CD4-positive, alpha-beta memory T cell (primary cell): ENCODE data around the gene GMCL2. TPM values are rescaled to one million over a fixed set of nuclear protein-coding genes. Genes with fewer than 3 reads are reported as not detected.

Source experiments
- CTCF ChIA-PET: fragments of 350-600 bp; sonication (Branson Sonifier 250); formaldehyde crosslinking; loops from one replicate; lab custom pipeline; 2021; ENCODE audit warnings: inconsistent platforms; ENCODE audit not compliant: partially characterized antibody; lab: Charles Lee
- POLR2A ChIA-PET: fragments of 350-600 bp; sonication (Branson Sonifier 250); formaldehyde crosslinking; loops from one replicate; lab custom pipeline; 2021; ENCODE audit not compliant: partially characterized antibody; lab: Charles Lee
- DNase-seq, 5 donors: peaks; one replicate each; pipeline versions ENCODE4 v3.0.0 to v3.0.0-alpha.2; 2020 to 2022; ENCODE audit warnings: mixed read lengths in 1 of 5
- H3K27ac ChIP-seq: one replicate; pipeline ENCODE4 v1.7.0; 2013; ENCODE audit warnings: low read depth, low read length
- H3K27me3 ChIP-seq: 2 replicates; pipeline ENCODE4 v1.7.0; 2013; ENCODE audit warnings: mild to moderate bottlenecking, low read length, moderate library complexity; ENCODE audit not compliant: insufficient read depth
- H3K36me3 ChIP-seq: 2 replicates; pipeline ENCODE4 v1.7.0; 2013; ENCODE audit warnings: mild to moderate bottlenecking, low read length, moderate library complexity; ENCODE audit not compliant: insufficient read depth
- H3K4me1 ChIP-seq: 2 replicates; pipeline ENCODE4 v1.7.0; 2013; ENCODE audit warnings: mild to moderate bottlenecking, low read length, moderate library complexity; ENCODE audit not compliant: insufficient read depth
- H3K4me3 ChIP-seq, 2 donors: one replicate each; pipeline ENCODE4 v1.7.0; 2013; ENCODE audit warnings: low read length in 2 of 2, mild to moderate bottlenecking in 1 of 2
- H3K9me3 ChIP-seq, 2 donors: one replicate each; pipeline ENCODE4 v1.7.0; 2013; ENCODE audit warnings: low read length in 2 of 2, control low read depth in 1 of 2; ENCODE audit not compliant: control insufficient read depth in 1 of 2
- H3K27ac Mint-ChIP-seq, 7 donors: one replicate each; pipeline ENCODE4 v1.8.0; 2020 to 2021; ENCODE audit warnings: mixed read lengths in 7 of 7, mild to moderate bottlenecking in 6 of 7, inconsistent platforms in 3 of 7, moderate library complexity in 3 of 7
- H3K27me3 Mint-ChIP-seq, 2 donors: one replicate each; pipeline ENCODE4 v1.8.0; 2020 to 2021; ENCODE audit warnings: mixed read lengths in 2 of 2
- H3K36me3 Mint-ChIP-seq, 2 donors: one replicate each; pipeline ENCODE4 v1.8.0; 2020 to 2021; ENCODE audit warnings: mixed read lengths in 2 of 2, inconsistent platforms in 1 of 2, mild to moderate bottlenecking in 1 of 2
- H3K4me1 Mint-ChIP-seq, 4 donors: one replicate each; pipeline ENCODE4 v1.8.0; 2020 to 2021; ENCODE audit warnings: mixed read lengths in 4 of 4, mild to moderate bottlenecking in 1 of 4
- H3K4me3 Mint-ChIP-seq, 8 donors: one replicate each; pipeline ENCODE4 v1.8.0; 2020 to 2021; ENCODE audit warnings: mixed read lengths in 8 of 8, mild to moderate bottlenecking in 7 of 8, moderate library complexity in 6 of 8, inconsistent platforms in 3 of 8
- H3K9me3 Mint-ChIP-seq, 8 donors: one replicate each; pipeline ENCODE4 v1.8.0; 2020 to 2021; ENCODE audit warnings: mixed read lengths in 8 of 8, mild to moderate bottlenecking in 5 of 8, inconsistent platforms in 3 of 8, moderate library complexity in 1 of 8
- intact Hi-C: fragments of 100-400 bp; cut with micrococcal nuclease; formaldehyde crosslinking; loops from one replicate; pipeline ENCODE4 v1.15.1; 2023
- polyA plus RNA-seq, 2 donors: library from polyadenylated mRNA; unstranded; fragments of 300-500 nt; fragmentation: Illumina TruSeq; gene quantifications; one replicate each; pipeline ENCODE4 v1.2.3, GENCODE V29; 2021
- total RNA-seq, 2 experiments: library from RNA; stranded (reverse); gene quantifications; one replicate each; pipeline ENCODE4 v1.2.3, GENCODE V29; 2021

The GMCL2 gene
- total and polyA plus RNA-seq, 4 experiments from 2014 or later = not detected

- no peak overlapping the region for H3K27ac ChIP-seq
- intact Hi-C loops = no loop called here
- POLR2A ChIA-PET = interaction anchor here (0.6 kb wide), 1 partner anchor 868 kb away, joined by 3 read pairs; no protein-coding TSS in a partner anchor
- CTCF ChIA-PET = no interaction called here
- peaks cover 23 to 37% (median 31%) of the 10 kb centered on the region in 4 donors for H3K4me1 Mint-ChIP-seq
- peaks cover 88% of the 10 kb centered on the region for H3K36me3 ChIP-seq
- DNase-seq = no peak
- no peaks in the 10 kb centered on the region for H3K9me3 ChIP-seq
- H3K4me1 ChIP-seq = peaks cover 34% of the 10 kb centered on the region
- peaks cover 39 to 97% of the 10 kb centered on the region in 2 donors for H3K36me3 Mint-ChIP-seq
- no peaks in the 10 kb centered on the region for H3K27me3 ChIP-seq
- no peak overlapping the region for H3K4me3 Mint-ChIP-seq
- no peaks in the 10 kb centered on the region for H3K9me3 Mint-ChIP-seq
- no peak overlapping the region for H3K27ac Mint-ChIP-seq
- no peak overlapping the region for H3K4me3 ChIP-seq
- no peaks in the 10 kb centered on the region for H3K27me3 Mint-ChIP-seq
Measured at GRCh38 chr5:178210686-178211085, 23.5 kb upstream of the GMCL2 start.

- Histone ChIP-seq H3K4me1 (peaks cover 37% of the 10 kb centered on the region), H3K4me3 (no peak overlapping the region), H3K27ac (no peak overlapping the region), H3K9me3 (no peaks in the 10 kb centered on the region), H3K36me3 (peaks cover 85% of the 10 kb centered on the region), H3K27me3 (no peaks in the 10 kb centered on the region)
- no peak overlapping the region for H3K4me3 Mint-ChIP-seq
- ChIA-PET POLR2A (no interaction called here), CTCF (no interaction called here)
- intact Hi-C loops = no loop called here
- H3K9me3 Mint-ChIP-seq = no peaks in the 10 kb centered on the region
- peaks cover 23 to 41% (median 32%) of the 10 kb centered on the region in 4 donors for H3K4me1 Mint-ChIP-seq
- no peaks in the 10 kb centered on the region for H3K27me3 Mint-ChIP-seq
- peaks cover 39 to 95% of the 10 kb centered on the region in 2 donors for H3K36me3 Mint-ChIP-seq
- peak overlapping the region in 3 of 7 donors; percentile 5 to 88 (median 38) for H3K27ac Mint-ChIP-seq
- no peak for DNase-seq
Measured at GRCh38 chr5:178210073-178210535, 22.9 kb upstream of the GMCL2 start.

GRCh38 chr5:178209334-178210072, 22.3 kb upstream of the GMCL2 start:
- Mint-ChIP-seq H3K36me3 (peaks cover 39 to 90% of the 10 kb centered on the region in 2 donors), H3K9me3 (no peaks in the 10 kb centered on the region), H3K4me1 (peaks cover 20 to 41% (median 31%) of the 10 kb centered on the region in 4 donors), H3K27ac (peak overlapping the region in 4 of 7 donors; percentile 22 to 88 (median 53)), H3K27me3 (no peaks in the 10 kb centered on the region), H3K4me3 (no peak overlapping the region)
- intact Hi-C loops = no loop called here
- Histone ChIP-seq H3K36me3 (peaks cover 79% of the 10 kb centered on the region), H3K9me3 (no peaks in the 10 kb centered on the region), H3K27ac (no peak overlapping the region), H3K4me1 (peaks cover 37% of the 10 kb centered on the region), H3K27me3 (no peaks in the 10 kb centered on the region), H3K4me3 (no peak overlapping the region)
- ChIA-PET CTCF (no interaction called here), POLR2A (no interaction called here)
- DNase-seq = no peak

DNA sequence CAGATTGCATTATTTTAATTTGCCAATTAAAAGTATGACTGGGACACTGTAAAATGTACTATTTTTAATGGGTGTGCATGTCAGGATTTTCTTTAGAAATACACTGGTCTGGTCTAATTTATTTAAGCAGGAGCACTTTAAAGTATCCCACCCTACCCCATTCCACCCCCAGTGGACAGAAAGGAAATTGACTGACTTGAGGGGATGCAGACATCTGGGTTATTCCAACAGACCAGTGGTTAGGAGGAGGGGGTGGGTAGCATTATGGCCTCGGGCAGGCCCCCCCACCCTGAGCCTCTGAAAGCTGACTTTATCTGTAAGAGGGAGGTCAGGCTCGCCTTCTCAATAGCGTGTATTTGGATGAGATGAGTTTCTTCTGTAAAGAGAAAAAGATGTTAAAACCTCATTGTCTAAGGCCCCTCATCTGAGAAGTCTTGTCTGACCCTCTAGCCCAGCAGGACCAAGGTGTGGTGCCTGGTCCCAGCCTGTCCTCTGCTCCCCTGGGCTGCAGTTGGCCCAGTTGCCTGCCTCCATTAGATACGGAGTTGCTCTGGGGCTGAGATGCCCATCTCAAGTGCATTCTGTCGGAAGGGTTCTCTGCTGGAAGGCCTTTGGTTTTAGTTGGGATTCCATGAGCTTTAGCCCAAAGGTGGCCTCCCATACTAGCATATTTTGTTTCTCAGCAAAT, 21.5 kb upstream of the GMCL2 start:
- Mint-ChIP-seq H3K4me1 (peaks cover 17 to 47% (median 31%) of the 10 kb centered on the region in 4 donors), H3K36me3 (peaks cover 38 to 86% of the 10 kb centered on the region in 2 donors), H3K27me3 (peaks cover 2% of the 10 kb centered on the region in 2 donors), H3K4me3 (no peak overlapping the region), H3K27ac (peak overlapping the region in 5 of 7 donors; percentile 22 to 88 (median 56)), H3K9me3 (peaks cover 0 to 4% (median 0%) of the 10 kb centered on the region in 8 donors)
- H3K27me3 ChIP-seq = no peaks in the 10 kb centered on the region
- H3K27ac ChIP-seq = no peak overlapping the region
- no peak for DNase-seq
- no peak overlapping the region for H3K4me3 ChIP-seq
- H3K4me1 ChIP-seq = peaks cover 37% of the 10 kb centered on the region
- POLR2A ChIA-PET = interaction anchor here (1.0 kb wide), 1 partner anchor 20 kb away, joined by 3 read pairs; no protein-coding TSS in a partner anchor
- CTCF ChIA-PET = no interaction called here
- H3K36me3 ChIP-seq = peaks cover 72% of the 10 kb centered on the region
- intact Hi-C loops = no loop called here
- H3K9me3 ChIP-seq = no peaks in the 10 kb centered on the region

- POLR2A ChIA-PET = interaction anchor here (4.6 kb wide), 1 partner anchor 22 kb away, joined by 72 read pairs; the partner anchor contains the start of gene PHYKPL
- DNase-seq = no peak
- Histone ChIP-seq H3K27me3 (no peaks in the 10 kb centered on the region), H3K9me3 (no peaks in the 10 kb centered on the region), H3K36me3 (peaks cover 64% of the 10 kb centered on the region), H3K27ac (no peak overlapping the region), H3K4me1 (peaks cover 37% of the 10 kb centered on the region), H3K4me3 (no peak overlapping the region)
- Mint-ChIP-seq H3K36me3 (peaks cover 34 to 78% of the 10 kb centered on the region in 2 donors), H3K4me1 (peaks cover 17 to 47% (median 31%) of the 10 kb centered on the region in 4 donors), H3K27ac (peak overlapping the region in 5 of 7 donors; percentile 19 to 88 (median 68)), H3K4me3 (peak overlapping the region in 3 of 8 donors; percentile 9 to 46 (median 36)), H3K27me3 (peaks cover 2% of the 10 kb centered on the region in 2 donors), H3K9me3 (peaks cover 0 to 5% (median 0%) of the 10 kb centered on the region in 8 donors)
- CTCF ChIA-PET = no interaction called here
- intact Hi-C loops = no loop called here
Measured at GRCh38 chr5:178207917-178208280, 20.7 kb upstream of the GMCL2 start.

DNA sequence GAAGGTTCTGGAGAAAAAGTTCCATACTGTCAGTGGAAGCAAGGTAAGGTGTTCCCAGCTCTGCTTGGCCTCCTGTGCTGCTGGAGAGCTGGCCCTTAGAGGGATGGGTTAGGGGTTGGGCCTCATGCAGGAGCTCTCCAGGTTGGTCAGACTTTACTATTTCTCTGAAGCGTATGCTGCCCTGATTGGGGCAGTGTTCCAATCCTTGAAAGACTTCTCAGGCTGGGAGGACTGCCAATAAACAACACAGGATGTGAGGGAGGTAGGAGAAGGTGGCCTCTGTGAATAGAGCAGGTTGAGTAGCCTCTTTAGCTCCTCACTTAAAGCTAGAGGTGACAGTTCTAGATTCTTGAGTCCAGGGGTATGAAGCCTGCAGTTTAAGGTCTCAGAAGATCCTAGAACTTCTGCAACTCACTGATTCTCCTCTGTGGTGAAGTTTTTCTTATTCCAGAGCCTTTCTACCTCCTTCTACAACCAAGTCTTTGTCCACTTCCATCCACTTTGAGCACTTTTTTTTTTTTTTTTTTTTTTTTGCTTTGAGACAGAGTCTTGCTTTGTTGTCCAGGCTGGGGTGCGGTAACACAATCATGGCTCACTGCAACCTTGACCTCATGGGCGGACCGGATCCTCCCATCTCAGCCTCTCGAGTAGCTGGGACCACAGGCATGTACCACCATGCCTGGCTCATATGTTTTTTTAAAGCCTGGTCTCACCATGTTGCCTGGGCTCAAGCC, 20.2 kb upstream of the GMCL2 start:
- H3K4me3 ChIP-seq = no peak overlapping the region
- POLR2A ChIA-PET = interaction anchor here (0.5 to 4.6 kb wide), 5 partner anchors 8 to 276 kb away, joined by 3 to 72 read pairs (median 3); partner anchors contain the start of gene PHYKPL

More for the DNA sequence above, 20.2 kb upstream of the GMCL2 start:
- no peaks in the 10 kb centered on the region for H3K9me3 ChIP-seq
- peaks cover 17 to 47% (median 31%) of the 10 kb centered on the region in 4 donors for H3K4me1 Mint-ChIP-seq
- peaks cover 34 to 73% of the 10 kb centered on the region in 2 donors for H3K36me3 Mint-ChIP-seq
- intact Hi-C loops = no loop called here
- peaks cover 59% of the 10 kb centered on the region for H3K36me3 ChIP-seq
- H3K27me3 ChIP-seq = no peaks in the 10 kb centered on the region
- H3K9me3 Mint-ChIP-seq = peaks cover 0 to 5% (median 0%) of the 10 kb centered on the region in 8 donors
- peaks cover 37% of the 10 kb centered on the region for H3K4me1 ChIP-seq
- DNase-seq = no peak
- H3K27ac Mint-ChIP-seq = peak overlapping the region; percentile 4 to 92 (median 62)
- CTCF ChIA-PET = interaction anchor here (1.0 to 1.9 kb wide), 2 partner anchors 9 to 86 kb away, joined by 3 to 8 read pairs; no protein-coding TSS in a partner anchor
- peak overlapping the region in 4 of 8 donors; percentile 35 to 80 (median 44) for H3K4me3 Mint-ChIP-seq
- peaks cover 2% of the 10 kb centered on the region in 2 donors for H3K27me3 Mint-ChIP-seq
- H3K27ac ChIP-seq = peak overlapping the region; percentile 73
